ENCODE data around the gene C12orf42. TPM values are rescaled to one million over a fixed set of nuclear protein-coding genes. Genes with fewer than 3 reads are reported as not detected.

The C12orf42 gene
- total and polyA plus RNA-seq, 10 of the 15 experiments (the other 5 are each of a cell fraction or from before 2014, with no cell fraction given): 1.4 to 7.0 (median 2.4) TPM

DNA sequence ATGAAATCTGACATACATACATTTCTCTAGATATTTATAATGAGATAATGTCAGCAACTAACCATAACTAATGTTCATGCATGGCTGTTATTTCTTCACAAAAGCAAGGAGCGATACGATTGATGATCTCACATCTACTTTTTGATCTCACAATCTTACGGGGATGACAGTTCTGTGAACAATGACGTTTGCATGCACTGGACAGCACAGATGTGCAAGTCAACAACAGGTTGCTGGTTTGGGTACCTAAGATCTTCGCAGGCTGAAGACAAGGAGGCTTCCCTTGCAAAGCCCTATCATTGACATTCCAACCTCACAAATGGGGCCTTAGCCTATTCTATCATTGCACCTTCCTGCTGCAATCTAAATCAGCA lies 53.6 kb downstream of the C12orf42 start (continued):
- TF ChIP-seq IRF4 (IDR thresholded peaks at IDR 0.05; ENCODE audit: low read depth, low read length) (no peak), ETV6 (conservative IDR thresholded peaks at IDR 0.05 in 1 of 2, IDR thresholded peaks at IDR 0.05 in 1 of 2; ENCODE audit: borderline replicate concordance in 1 of 2, low read depth in 1 of 2) (no peak)

DNA sequence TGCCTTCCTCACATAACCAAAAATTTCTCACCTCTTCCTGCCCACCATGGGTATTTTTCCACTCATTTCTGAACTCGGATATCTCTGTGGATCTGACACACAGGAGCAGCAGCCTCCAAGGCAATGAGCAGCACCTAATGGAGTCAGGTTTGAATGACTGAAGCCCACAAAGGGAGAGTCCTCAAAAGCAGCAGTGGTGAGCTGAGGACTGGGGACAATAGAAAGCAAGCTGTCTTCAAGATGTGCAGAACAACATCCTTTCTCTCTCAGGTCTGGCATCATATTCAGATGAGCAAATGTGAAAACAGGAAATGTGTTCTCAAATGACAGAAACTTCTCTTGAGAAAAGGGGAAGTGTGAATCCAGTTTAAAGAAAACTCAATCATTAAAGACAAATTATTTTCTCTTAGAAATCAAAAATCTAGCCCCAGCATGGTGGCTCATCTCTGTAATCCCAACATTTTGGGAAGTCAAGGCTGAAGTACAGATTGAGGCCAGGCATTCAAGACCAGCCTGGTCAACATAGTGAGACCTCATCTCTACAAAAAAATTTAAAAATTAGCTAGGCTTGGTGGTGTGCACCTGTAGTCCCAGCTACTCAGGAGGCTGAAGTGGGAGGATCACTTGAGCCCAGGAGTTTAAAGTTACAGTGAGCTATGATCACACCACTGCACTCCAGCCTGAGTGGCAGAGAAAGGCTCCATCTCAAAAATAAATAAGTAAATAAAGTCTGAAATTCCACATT lies 54.2 kb downstream of the C12orf42 start:
- FAIRE-seq (peak; percentile 97), ATAC-seq (peak; percentile 98), DNase-seq (ENCODE audit: low read depth, low spot score) (peak; percentile 97)
- H3K9me3 ChIP-seq (replicated peaks; ENCODE audit: control insufficient read depth, insufficient read depth, low read length): no peaks in the 10 kb centered on the region; the same call in 1 of the 3 replicates
- ChIA-PET POLR2A (no interaction called here), SMC1A (ENCODE audit: uncharacterized antibody, unreplicated experiment) (interaction anchor here (0.6 to 3.4 kb wide), 21 partner anchors 20 to 558 kb away, joined by 3 to 20 read pairs (median 4); no protein-coding TSS in a partner anchor), CTCF (interaction anchor here (0.6 to 1.9 kb wide), 8 partner anchors 18 to 558 kb away, joined by 3 to 8 read pairs (median 6); no protein-coding TSS in a partner anchor), RAD21 (ENCODE audit: unreplicated experiment) (interaction anchor here (0.7 to 4.0 kb wide), 14 partner anchors 16 to 493 kb away, joined by 3 to 24 read pairs (median 4); partner anchors contain the start of gene C12orf42)
- H3K79me2 ChIP-seq (ENCODE audit: control insufficient read depth, insufficient read depth, low read length): no peaks in the 10 kb centered on the region; the same call in 1 of the 2 replicates
- no peaks in the 10 kb centered on the region for H3K27me3 ChIP-seq (replicated peaks in 1 of 2; ENCODE audit: control insufficient read depth in 2 of 2, insufficient read depth in 2 of 2, low read length in 1 of 2)
- H3K4me2 ChIP-seq (ENCODE audit: control insufficient read depth, insufficient read depth): peak overlapping the region; percentile 78
- peak overlapping the region; percentile 71 for H3K27ac ChIP-seq (ENCODE audit: control insufficient read depth, insufficient read depth)
- intact Hi-C loops (cut with micrococcal nuclease; ENCODE audit: unreplicated experiment) (loop anchor here (1.0 to 5.0 kb wide), 8 partner anchors 64 to 484 kb away; partner anchors contain the start of gene ASCL1), in situ Hi-C loops (cut with MboI) (no loop called here)
- 0% methylated on average over 1 of the region's 1 CpG for WGBS (ENCODE audit: insufficient coverage, insufficient replicate concordance, low lambda C conversion rate, missing lambda C conversion rate)
- H2AFZ ChIP-seq (ENCODE audit: control insufficient read depth, low read depth, low read length): no peak overlapping the region
- no peaks in the 10 kb centered on the region for H3K36me3 ChIP-seq (ENCODE audit: control insufficient read depth in 2 of 2, insufficient read depth in 2 of 2, low read length in 1 of 2)
- no peaks in the 10 kb centered on the region for H4K20me1 ChIP-seq (ENCODE audit: control insufficient read depth, insufficient read depth)
- BruUV-seq (replicated peaks): no TSS peak
- H3K9ac ChIP-seq (ENCODE audit: control insufficient read depth, insufficient read depth, low read length): 0 out of 2 replicates have a peak overlapping the region, but pooled peaks have one; percentile 3
- peak overlapping the region; percentile 58 for H3K4me3 ChIP-seq
- H3K4me1 ChIP-seq (ENCODE audit: control insufficient read depth, insufficient read depth, low read length): peaks cover 22% of the 10 kb centered on the region
- no peak for TF ChIP-seq CHD1 (IDR thresholded peaks at IDR 0.05; ENCODE audit: low read depth, low read length)
- no peak for TF ChIP-seq NR2C2 (IDR thresholded peaks at IDR 0.05; ENCODE audit: borderline replicate concordance, control insufficient read depth, insufficient read length, low read depth)
- peak; percentile 97 for TF ChIP-seq DPF2 (IDR thresholded peaks at IDR 0.05)
- TF ChIP-seq, protein P1, sequence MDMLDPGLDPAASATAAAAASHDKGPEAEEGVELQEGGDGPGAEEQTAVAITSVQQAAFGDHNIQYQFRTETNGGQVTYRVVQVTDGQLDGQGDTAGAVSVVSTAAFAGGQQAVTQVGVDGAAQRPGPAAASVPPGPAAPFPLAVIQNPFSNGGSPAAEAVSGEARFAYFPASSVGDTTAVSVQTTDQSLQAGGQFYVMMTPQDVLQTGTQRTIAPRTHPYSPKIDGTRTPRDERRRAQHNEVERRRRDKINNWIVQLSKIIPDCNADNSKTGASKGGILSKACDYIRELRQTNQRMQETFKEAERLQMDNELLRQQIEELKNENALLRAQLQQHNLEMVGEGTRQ (IDR thresholded peaks at IDR 0.05; ENCODE audit: borderline replicate concordance, low read depth, low read length): no peak; the same call in 1 of the 2 replicates
- no peak for TF ChIP-seq MXI1 (IDR thresholded peaks at IDR 0.05; ENCODE audit: low read depth, low read length)
- no peak for TF ChIP-seq ZZZ3 (IDR thresholded peaks at IDR 0.05; ENCODE audit: control insufficient read depth, insufficient read length, low read depth)
- TF ChIP-seq, protein P2, sequence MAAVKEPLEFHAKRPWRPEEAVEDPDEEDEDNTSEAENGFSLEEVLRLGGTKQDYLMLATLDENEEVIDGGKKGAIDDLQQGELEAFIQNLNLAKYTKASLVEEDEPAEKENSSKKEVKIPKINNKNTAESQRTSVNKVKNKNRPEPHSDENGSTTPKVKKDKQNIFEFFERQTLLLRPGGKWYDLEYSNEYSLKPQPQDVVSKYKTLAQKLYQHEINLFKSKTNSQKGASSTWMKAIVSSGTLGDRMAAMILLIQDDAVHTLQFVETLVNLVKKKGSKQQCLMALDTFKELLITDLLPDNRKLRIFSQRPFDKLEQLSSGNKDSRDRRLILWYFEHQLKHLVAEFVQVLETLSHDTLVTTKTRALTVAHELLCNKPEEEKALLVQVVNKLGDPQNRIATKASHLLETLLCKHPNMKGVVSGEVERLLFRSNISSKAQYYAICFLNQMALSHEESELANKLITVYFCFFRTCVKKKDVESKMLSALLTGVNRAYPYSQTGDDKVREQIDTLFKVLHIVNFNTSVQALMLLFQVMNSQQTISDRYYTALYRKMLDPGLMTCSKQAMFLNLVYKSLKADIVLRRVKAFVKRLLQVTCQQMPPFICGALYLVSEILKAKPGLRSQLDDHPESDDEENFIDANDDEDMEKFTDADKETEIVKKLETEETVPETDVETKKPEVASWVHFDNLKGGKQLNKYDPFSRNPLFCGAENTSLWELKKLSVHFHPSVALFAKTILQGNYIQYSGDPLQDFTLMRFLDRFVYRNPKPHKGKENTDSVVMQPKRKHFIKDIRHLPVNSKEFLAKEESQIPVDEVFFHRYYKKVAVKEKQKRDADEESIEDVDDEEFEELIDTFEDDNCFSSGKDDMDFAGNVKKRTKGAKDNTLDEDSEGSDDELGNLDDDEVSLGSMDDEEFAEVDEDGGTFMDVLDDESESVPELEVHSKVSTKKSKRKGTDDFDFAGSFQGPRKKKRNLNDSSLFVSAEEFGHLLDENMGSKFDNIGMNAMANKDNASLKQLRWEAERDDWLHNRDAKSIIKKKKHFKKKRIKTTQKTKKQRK (IDR thresholded peaks at IDR 0.05; ENCODE audit: low read depth, low read length): no peak
- TF ChIP-seq YY1 (IDR thresholded peaks at IDR 0.05; ENCODE audit: low read depth, low read length): peak; percentile 74; the same call in 1 of the 2 replicates
- TF ChIP-seq RAD51 (IDR thresholded peaks at IDR 0.05): no peak; the same call in 1 of the 2 replicates
- TF ChIP-seq EZH2 (IDR thresholded peaks at IDR 0.05; ENCODE audit: borderline replicate concordance, control insufficient read depth, low read depth, low read length): no peak
- TF ChIP-seq CHD4 (IDR thresholded peaks at IDR 0.05): no peak
- peak; percentile 85 for TF ChIP-seq POLR2AphosphoS5 (IDR thresholded peaks at IDR 0.05; ENCODE audit: low read length)
- TF ChIP-seq NBN (IDR thresholded peaks at IDR 0.05): peak; percentile 83
- no peak; the same call in 1 of the 2 replicates for TF ChIP-seq RB1 (IDR thresholded peaks at IDR 0.05; ENCODE audit: borderline replicate concordance)
- peak; percentile 87 for TF ChIP-seq CREM (IDR thresholded peaks at IDR 0.05; ENCODE audit: low read depth)
- TF ChIP-seq EP300 (IDR thresholded peaks at IDR 0.05; ENCODE audit: borderline replicate concordance in 1 of 2, control insufficient read depth in 1 of 2, low read depth in 2 of 2, low read length in 2 of 2): peak; percentile 72 to 96; a peak in 3 of 4 replicates

Data from GM12878 (cell line).